HS-27A (cell line): Measurements from ENCODE around the gene DEPDC1.
"Not testable (repeated sequence)": the region's sequence is repeated elsewhere in the genome, so short reads cannot be mapped to it uniquely, and the experiment has no call there.

ENCODE experiments used
- DNase-seq: peaks from one replicate; pipeline ENCODE4 v3.0.0-alpha.2; 2012; ENCODE audit warnings: low read depth, missing footprints

The DEPDC1 gene

GRCh38 chr1:68496680-68497357 is at the start of gene DEPDC1:
DEPDC1 (minus strand) TSS chr1:68497082; CDS start chr1:68496999, 83 bp downstream.
- peak; percentile 89 for DNase-seq

DNA sequence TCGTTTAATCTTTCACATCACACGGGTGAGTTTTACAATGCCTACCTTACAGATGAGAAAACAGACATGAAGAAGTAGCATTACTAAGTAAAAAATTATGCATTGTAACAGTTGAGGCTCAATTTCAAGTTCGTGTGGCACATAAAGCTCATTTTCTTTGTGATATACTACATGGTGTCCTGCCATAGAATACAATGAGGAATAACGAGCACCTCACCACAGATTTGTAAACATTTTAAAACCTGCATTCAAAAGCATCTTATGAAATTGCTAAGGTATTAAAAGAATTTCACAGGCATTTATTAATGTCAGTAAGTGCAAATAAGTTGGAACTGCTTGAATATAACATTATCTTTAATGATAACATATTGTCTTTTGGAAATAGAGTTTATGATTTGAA is 47.8 kb upstream of the DEPDC1 start:
- DNase-seq: no peak

- peak; percentile 15 for DNase-seq
These were observed 45.7 kb upstream of the DEPDC1 start for GRCh38 chr1:68542586-68542985.

GRCh38 chr1:68538941-68539340 is 42.1 kb upstream of the DEPDC1 start:
- DNase-seq: no peak

DNA sequence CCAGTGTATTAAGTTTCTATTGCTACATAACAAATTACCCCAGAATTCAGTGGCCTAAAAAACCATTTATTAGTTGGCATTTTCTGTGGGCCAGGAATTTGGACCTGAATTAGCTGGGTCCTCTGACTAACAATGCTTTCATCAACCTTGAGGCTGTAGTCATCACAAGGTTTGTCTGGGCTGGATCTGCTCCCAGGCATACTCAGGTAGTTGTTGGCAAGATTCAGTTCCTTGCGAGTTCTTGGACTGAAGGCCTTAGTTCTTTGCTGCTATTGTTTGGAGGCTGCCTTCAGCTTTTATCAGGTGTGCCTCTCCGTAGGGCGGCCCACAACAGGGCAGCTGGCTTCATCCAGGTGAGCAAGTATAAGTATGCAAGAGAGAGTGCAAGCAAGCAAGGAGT is 31.4 kb upstream of the DEPDC1 start:
- DNase-seq: no peak

DNA sequence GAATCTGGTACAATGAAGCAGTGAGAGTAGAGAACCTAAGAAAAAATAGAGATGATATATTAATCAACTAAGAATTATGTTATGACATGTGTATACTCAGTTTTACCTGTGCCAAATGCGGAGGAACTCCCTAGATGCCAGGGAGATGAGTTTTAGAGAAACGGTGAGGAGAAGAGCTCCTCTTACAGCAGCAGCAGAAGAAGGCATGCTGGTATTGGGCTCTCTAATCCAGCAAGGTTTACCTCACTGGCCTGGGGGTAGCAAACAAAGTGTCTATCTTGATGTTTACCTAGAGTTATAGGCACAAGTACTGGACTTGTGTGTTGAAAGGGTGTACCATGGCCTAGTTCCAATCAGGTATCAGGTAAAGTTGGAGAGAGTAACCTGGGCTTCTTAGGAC is 28.9 kb upstream of the DEPDC1 start:
- no peak for DNase-seq

DNA sequence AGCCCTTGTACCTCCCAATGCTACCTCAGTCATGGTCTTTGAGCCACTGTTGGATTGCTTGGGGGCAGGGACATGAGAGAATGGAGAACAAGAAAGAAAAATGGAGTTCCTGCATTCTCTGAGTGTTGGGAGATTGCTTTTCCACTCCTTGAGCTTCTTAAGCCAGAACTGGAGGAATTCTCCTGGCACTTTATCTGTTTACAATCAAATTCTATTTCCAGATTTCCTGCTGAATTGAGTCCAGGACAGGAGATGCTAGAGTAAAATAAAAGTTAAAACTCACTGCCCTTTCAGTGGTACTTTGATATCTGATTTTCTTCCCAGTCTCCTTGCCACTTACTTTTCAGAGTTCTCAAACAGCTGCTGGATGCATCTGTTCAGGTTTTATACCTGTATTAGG is 24.4 kb upstream of the DEPDC1 start:
- DNase-seq: no peak

DNA sequence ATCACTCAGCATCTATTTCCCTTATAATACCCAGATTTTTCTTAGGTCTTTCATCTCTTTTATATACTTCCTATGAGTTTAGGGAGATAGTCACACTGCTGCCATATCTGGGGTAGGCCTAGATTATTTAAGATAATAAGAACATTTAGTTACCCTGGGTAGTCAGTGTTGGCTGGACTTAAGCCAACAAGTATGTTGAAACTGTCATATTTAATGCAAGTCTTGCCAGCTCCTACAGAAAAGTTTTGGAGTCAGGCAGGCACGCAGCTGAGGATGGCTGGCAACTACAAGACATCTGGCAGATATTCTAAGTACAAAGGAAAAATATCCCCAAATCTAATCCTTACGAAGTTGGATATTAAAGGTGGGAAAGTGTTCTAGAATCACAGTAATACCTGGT is 19.2 kb upstream of the DEPDC1 start:
- DNase-seq: no peak

DNA sequence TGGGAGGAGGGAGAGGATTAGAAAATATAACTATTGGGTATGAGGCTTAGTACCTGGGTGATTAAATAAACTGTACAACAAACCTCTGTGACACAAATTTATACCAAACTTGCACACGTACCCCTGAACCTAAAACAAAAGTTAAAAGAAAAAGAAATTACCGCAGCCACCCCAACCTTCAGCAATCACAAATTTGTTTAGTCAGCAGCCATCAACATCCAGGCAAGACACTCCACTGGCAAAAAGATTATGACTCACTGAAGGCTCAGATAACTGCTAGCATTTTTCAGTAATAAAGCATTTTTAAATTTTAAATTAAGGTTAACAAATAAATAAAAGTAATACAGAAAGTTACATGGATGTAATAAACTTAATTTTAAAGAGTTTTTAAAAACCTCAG is 14.4 kb upstream of the DEPDC1 start:
- no peak for DNase-seq

- no peak for DNase-seq
These were observed 9.5 kb upstream of the DEPDC1 start for GRCh38 chr1:68506386-68506785.

GRCh38 chr1:68503085-68503484 is 6.2 kb upstream of the DEPDC1 start:
- no peak for DNase-seq

GRCh38 chr1:68497358-68497698 is 446 bp upstream of the DEPDC1 start:
- no peak for DNase-seq

GRCh38 chr1:68495968-68496679 is 758 bp downstream of the DEPDC1 start:
- DNase-seq: no peak

- DNase-seq: no peak
These were observed 1.4 kb downstream of the DEPDC1 start for GRCh38 chr1:68495532-68495931.

DNA sequence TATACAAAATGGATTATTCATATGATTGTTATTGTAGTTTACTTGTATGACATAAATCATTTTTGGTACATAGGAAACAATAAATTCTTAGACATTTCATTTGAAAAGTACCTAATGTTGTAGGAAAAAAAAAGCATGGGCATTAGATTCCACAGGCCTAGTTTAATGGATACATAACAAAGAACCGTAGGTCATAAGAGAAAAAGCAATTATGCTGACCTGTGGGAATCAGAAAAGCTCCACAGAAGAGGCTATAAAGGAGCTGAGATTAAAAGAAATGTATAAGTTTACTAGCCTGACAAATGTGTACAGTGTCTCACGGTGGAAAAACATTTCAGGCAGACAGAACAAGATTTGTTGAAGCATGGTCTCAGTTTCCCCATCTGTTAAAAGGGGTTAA is 3.7 kb downstream of the DEPDC1 start:
- no peak for DNase-seq

DNA sequence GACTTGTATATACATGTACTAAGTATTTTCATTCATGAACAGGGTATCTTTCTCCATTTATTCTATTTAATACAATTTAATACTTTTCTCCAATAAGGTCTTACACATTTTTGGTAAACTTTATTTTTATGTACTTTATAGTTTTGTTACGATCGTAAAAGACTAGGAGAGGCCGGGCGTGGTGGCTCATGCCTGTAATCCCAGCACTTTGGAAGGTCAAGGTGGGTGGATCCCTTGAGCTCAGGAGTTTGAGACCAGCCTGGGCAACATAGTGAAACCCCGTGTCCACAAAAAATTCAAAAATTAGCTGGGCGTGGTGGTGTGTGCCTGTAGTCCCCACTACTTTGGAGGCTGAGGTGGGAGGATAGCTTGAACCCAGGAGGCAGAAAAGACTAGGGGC is 4.6 kb downstream of the DEPDC1 start:
- DNase-seq: not testable (repeated sequence)

DNA sequence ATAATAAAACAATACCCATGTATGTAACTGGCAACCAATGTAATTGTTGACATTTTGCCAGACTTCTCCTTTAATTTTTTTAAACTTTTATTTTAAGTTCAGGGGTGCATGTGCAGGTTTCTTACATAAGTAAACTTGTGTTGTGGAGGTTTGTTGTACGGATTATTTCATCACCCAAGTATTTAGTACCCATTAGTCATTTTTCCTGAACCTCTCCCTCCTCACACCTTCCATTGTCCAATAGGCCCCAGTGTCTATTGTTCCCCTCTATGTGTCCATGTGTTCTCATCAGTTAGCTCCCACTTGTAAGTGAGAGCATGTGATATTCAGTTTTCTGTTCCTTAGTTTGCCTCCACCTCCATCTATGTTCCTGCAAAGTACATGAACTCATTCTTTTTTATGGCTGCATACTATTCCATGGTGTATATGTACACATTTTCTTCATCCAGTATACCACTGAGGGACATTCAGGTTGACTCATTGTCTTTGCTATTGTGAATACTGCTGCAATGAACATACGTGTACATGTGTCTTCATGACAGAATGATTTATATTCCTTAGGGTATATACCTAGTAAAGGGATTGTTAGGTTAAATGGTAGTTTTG is 6.7 kb downstream of the DEPDC1 start:
- DNase-seq: no peak

- no peak for DNase-seq
These were observed 11.4 kb downstream of the DEPDC1 start for GRCh38 chr1:68485431-68486022.

DNA sequence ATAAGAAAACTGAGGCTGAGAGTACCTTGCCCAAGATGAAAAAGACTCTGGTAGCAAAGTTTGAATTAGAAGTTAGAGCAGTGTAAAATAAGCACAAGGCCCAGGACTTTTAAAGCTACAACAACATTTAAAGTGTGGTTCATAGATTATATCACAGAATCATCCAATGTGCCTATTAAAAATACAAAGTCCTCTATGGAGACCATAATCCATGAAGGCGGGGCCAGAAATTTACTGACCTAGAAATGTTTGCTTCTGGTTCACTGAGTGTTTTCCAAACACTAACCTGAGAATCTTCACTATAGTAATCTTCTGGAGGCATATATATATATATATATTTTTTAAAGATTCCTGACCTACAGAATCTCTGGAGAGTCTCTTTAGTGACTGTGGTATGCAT is 12.3 kb downstream of the DEPDC1 start:
- DNase-seq: no peak

GRCh38 chr1:68481041-68481440 is 15.8 kb downstream of the DEPDC1 start:
- no peak for DNase-seq

- DNase-seq: no peak
These were observed 17.4 kb downstream of the DEPDC1 start for GRCh38 chr1:68479501-68479900.

DNA sequence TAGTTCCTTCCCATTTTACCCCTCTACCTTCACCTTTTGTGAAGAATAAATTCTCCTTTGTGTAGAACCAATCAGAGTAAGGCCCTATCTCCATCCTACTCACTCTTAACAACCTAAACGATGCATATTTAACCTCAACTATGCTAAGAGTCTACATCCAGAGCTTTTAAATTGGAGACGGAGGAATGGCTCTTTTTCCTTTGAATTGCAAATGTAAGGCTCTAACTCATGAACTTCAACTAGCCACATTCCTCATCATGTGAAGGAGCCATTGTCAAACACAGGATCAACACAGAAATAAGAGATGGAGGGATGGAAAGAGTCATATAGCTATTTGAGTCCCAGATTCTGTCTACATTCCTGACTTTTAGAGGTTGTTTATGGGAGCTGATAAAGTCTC is 18.2 kb downstream of the DEPDC1 start:
- no peak for DNase-seq

GRCh38 chr1:68476626-68477025 is 20.3 kb downstream of the DEPDC1 start:
- DNase-seq: not testable (repeated sequence)
